ENCODE data around the gene UCHL5. TPM values are rescaled to one million over a fixed set of nuclear protein-coding genes. Genes with fewer than 3 reads are reported as not detected.

The UCHL5 gene
- total and polyA plus RNA-seq, 2 of the 13 experiments (the other 11 are each of a cell fraction or from before 2014, with no cell fraction given), result 18.2 to 44.1 TPM

DNA sequence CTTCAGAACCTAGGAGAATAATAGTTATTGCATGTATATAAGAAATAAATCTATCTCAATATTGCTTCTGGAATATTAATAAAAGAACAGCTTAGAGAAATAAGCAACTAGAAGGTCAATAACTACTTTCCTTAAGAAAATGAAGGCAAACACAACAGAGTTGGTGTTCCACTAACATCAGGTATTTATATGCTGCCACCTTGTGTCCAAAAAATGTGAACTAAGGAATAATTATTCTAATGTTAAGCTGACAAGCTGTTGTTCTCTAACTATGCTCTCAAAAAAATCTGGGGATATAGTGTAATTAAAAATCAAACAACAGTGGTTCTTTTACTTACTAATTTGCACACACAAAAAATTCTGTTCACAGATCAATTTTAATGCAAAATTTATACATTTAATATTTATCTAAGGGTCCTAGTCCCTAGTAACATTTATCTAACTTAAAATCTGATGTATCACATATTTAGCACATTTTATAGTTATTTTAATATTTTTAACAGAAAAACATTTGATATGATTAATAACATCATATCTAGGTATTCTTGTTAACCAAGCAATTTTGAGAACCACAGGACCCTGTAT, 39.6 kb downstream of the UCHL5 start:
- no TSS peak for BruUV-seq (replicated peaks)
- Histone ChIP-seq H3K9ac (ENCODE audit: insufficient read depth, low read depth, low read length) (no peak overlapping the region), H3K36me3 (replicated peaks in 1 of 2; ENCODE audit: control insufficient read depth in 1 of 2, insufficient read depth in 2 of 2, low read length in 2 of 2) (peaks cover 2 to 14% of the 10 kb centered on the region in 2 experiments; a peak in 3 of 5 replicates), H3K9me3 (ENCODE audit: low read length) (no peaks in the 10 kb centered on the region), H2AFZ (ENCODE audit: low read length) (no peak overlapping the region), H3K4me1 (ENCODE audit: insufficient read depth, low read length) (0 out of 2 replicates have a peak, but pooled peaks cover 4% of the 10 kb centered on the region), H3K79me2 (ENCODE audit: insufficient read depth, low read length) (no peaks in the 10 kb centered on the region), H3K4me3 (replicated peaks in 1 of 3; ENCODE audit: insufficient read depth in 1 of 3, low read depth in 2 of 3, low read length in 3 of 3) (no peak overlapping the region), H4K20me1 (ENCODE audit: insufficient read depth, low read length) (no peaks in the 10 kb centered on the region), H3K4me2 (ENCODE audit: low read depth, low read length) (no peak overlapping the region), H3K27me3 (ENCODE audit: control insufficient read depth in 1 of 2, insufficient read depth in 2 of 2, low read length in 2 of 2) (no peaks in the 10 kb centered on the region), H3K27ac (ENCODE audit: extremely low read length, insufficient read depth, low read length) (no peak overlapping the region)
- peak; percentile 41 for DNase-seq (ENCODE audit: low spot score)
- in situ Hi-C loops (cut with HindIII; ENCODE audit: extremely low pct_ligation_motif_present, low pct_unique_long_range_greater_than_20kb), result loop anchor here (5.0 kb wide), 2 partner anchors 212 to 542 kb away; partner anchors contain the start of gene RGS2
- no peak for ATAC-seq
- TF ChIP-seq ZNF484 (CRISPR knock-in tag; IDR thresholded peaks at IDR 0.05; ENCODE audit: borderline replicate concordance, low read depth) (no peak), STAG1 (CRISPR knock-in tag; IDR thresholded peaks at IDR 0.05) (peak; percentile 71), HMG20A (CRISPR knock-in tag; IDR thresholded peaks at IDR 0.05; ENCODE audit: borderline replicate concordance) (no peak), SMC3 (IDR thresholded peaks at IDR 0.05; ENCODE audit: low read length) (peak; percentile 70), ZNF607 (CRISPR knock-in tag; IDR thresholded peaks at IDR 0.05; ENCODE audit: borderline replicate concordance) (no peak), KDM4B (CRISPR knock-in tag; IDR thresholded peaks at IDR 0.05) (no peak)
- TF ChIP-seq, protein P1, sequence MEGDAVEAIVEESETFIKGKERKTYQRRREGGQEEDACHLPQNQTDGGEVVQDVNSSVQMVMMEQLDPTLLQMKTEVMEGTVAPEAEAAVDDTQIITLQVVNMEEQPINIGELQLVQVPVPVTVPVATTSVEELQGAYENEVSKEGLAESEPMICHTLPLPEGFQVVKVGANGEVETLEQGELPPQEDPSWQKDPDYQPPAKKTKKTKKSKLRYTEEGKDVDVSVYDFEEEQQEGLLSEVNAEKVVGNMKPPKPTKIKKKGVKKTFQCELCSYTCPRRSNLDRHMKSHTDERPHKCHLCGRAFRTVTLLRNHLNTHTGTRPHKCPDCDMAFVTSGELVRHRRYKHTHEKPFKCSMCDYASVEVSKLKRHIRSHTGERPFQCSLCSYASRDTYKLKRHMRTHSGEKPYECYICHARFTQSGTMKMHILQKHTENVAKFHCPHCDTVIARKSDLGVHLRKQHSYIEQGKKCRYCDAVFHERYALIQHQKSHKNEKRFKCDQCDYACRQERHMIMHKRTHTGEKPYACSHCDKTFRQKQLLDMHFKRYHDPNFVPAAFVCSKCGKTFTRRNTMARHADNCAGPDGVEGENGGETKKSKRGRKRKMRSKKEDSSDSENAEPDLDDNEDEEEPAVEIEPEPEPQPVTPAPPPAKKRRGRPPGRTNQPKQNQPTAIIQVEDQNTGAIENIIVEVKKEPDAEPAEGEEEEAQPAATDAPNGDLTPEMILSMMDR (CRISPR knock-in tag; IDR thresholded peaks at IDR 0.05), result peak; percentile 62
- CTCF ChIA-PET (ENCODE audit: low intra/inter-chr PET ratio, low total read pairs), result interaction anchor here (0.7 to 2.6 kb wide), 5 partner anchors 211 to 545 kb away, joined by 3 to 15 read pairs (median 9); partner anchors contain the start of gene RGS2
- intact Hi-C loops (cut with micrococcal nuclease; ENCODE audit: unreplicated experiment), result loop anchor here (1.0 kb wide), 2 partner anchors 213 to 542 kb away; no protein-coding TSS in a partner anchor
- POLR2A ChIA-PET, result interaction anchor here (1.0 kb wide), 1 partner anchor 545 kb away, joined by 4 read pairs; no protein-coding TSS in a partner anchor
- FAIRE-seq, result no peak

All from HepG2 (cell line).